HEK293 (cell line): Measurements from ENCODE around the gene PPP1R3F.

Source experiments
- ATF2 ChIP-seq: fragments of 450-650 bp; formaldehyde crosslinking; IDR thresholded peaks from 2 replicates; pipeline ENCODE4 v1.5.1; 2016; ENCODE audit warnings: missing biosample characterization, missing genetic modification characterization, low read depth
- KLF7 ChIP-seq: fragments of 450-650 bp; formaldehyde crosslinking; IDR thresholded peaks from 2 replicates; pipeline ENCODE4 v1.5.1; 2016; ENCODE audit warnings: missing biosample characterization, missing genetic modification characterization, borderline replicate concordance
- REST ChIP-seq: fragments of 450-650 bp; formaldehyde crosslinking; IDR thresholded peaks from 2 replicates; pipeline ENCODE4 v1.5.1; 2016; ENCODE audit warnings: missing biosample characterization, missing genetic modification characterization
- SP7 ChIP-seq: fragments of 450-650 bp; formaldehyde crosslinking; IDR thresholded peaks from 2 replicates; pipeline ENCODE4 v1.5.1; 2016; ENCODE audit warnings: missing biosample characterization, missing genetic modification characterization
- ZBTB21 ChIP-seq: fragments of 450-650 bp; formaldehyde crosslinking; IDR thresholded peaks from 2 replicates; pipeline ENCODE4 v1.5.1; 2017; ENCODE audit warnings: missing biosample characterization, missing genetic modification characterization
- ZBTB7A ChIP-seq: fragments of 450-650 bp; formaldehyde crosslinking; IDR thresholded peaks from 2 replicates; pipeline ENCODE4 v1.5.1; 2016; ENCODE audit warnings: low read depth, missing biosample characterization, missing genetic modification characterization
- ZNF24 ChIP-seq: fragments of 450-650 bp; formaldehyde crosslinking; IDR thresholded peaks from 2 replicates; pipeline ENCODE4 v1.5.1; 2016; ENCODE audit warnings: missing biosample characterization, missing genetic modification characterization
- ZNF302 ChIP-seq: fragments of 450-650 bp; formaldehyde crosslinking; IDR thresholded peaks from 2 replicates; pipeline ENCODE4 v1.5.1; 2016; ENCODE audit warnings: missing biosample characterization, missing genetic modification characterization, low read depth
- ZNF416 ChIP-seq: fragments of 450-650 bp; formaldehyde crosslinking; IDR thresholded peaks from 2 replicates; pipeline ENCODE4 v1.5.1; 2016; ENCODE audit warnings: missing biosample characterization, missing genetic modification characterization
- ZNF621 ChIP-seq: fragments of 450-650 bp; formaldehyde crosslinking; IDR thresholded peaks from 2 replicates; pipeline ENCODE4 v1.5.1; 2017; ENCODE audit warnings: missing biosample characterization, missing genetic modification characterization
- TF ChIP-seq, protein P1 (sequence below): fragments of 450-650 bp; formaldehyde crosslinking; IDR thresholded peaks from 2 replicates; pipeline ENCODE4 v1.5.1; 2016; ENCODE audit warnings: missing biosample characterization, missing genetic modification characterization

- TF ChIP-seq KLF7 (tag by site-specific recombination): no peak
- TF ChIP-seq ZNF621 (tag by site-specific recombination): no peak
- TF ChIP-seq ZBTB7A (tag by site-specific recombination): no peak
- no peak for TF ChIP-seq ZBTB21
- TF ChIP-seq, protein P1, sequence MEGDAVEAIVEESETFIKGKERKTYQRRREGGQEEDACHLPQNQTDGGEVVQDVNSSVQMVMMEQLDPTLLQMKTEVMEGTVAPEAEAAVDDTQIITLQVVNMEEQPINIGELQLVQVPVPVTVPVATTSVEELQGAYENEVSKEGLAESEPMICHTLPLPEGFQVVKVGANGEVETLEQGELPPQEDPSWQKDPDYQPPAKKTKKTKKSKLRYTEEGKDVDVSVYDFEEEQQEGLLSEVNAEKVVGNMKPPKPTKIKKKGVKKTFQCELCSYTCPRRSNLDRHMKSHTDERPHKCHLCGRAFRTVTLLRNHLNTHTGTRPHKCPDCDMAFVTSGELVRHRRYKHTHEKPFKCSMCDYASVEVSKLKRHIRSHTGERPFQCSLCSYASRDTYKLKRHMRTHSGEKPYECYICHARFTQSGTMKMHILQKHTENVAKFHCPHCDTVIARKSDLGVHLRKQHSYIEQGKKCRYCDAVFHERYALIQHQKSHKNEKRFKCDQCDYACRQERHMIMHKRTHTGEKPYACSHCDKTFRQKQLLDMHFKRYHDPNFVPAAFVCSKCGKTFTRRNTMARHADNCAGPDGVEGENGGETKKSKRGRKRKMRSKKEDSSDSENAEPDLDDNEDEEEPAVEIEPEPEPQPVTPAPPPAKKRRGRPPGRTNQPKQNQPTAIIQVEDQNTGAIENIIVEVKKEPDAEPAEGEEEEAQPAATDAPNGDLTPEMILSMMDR (tag by site-specific recombination): no peak
- TF ChIP-seq ZNF416 (tag by site-specific recombination): no peak
- TF ChIP-seq ZNF302 (tag by site-specific recombination): no peak
- TF ChIP-seq ATF2 (tag by site-specific recombination): no peak
- TF ChIP-seq SP7 (tag by site-specific recombination): no peak
- TF ChIP-seq ZNF24 (tag by site-specific recombination): no peak
- TF ChIP-seq REST (tag by site-specific recombination): no peak
Measured at GRCh38 chrX:49303346-49303745, 33.8 kb downstream of the PPP1R3F start, which contains the start of gene GAGE10.
